K562 (cell line): ENCODE measurements around the gene EYA2. TPM values are rescaled to one million over a fixed set of nuclear protein-coding genes. Genes with fewer than 3 reads are reported as not detected.
A peak's percentile ranks its signal among the peaks of the same experiment; 100 is the strongest.

Experiments
- ATAC-seq: fragments of 200-7000 bp; cut with Tn5 transposase; 3 replicates; pipeline ENCODE4 v1.9.1; 2020; ENCODE audit warnings: moderate library complexity
- BruUV-seq: library from RNA; stranded (reverse); fragments of 400-500 nt; replicated peaks from 2 replicates; lab custom pipeline; 2021; lab: Mats Ljungman, UMichigan
- CTCF ChIA-PET: fragments of 300-600 bp; formaldehyde crosslinking; extraction: SDS; loops from one replicate; lab custom pipeline; 2021; ENCODE audit warnings: low intra/inter-chr PET ratio; lab: Yijun Ruan, JAX
- POLR2A ChIA-PET: fragments of 300-600, 350-650 bp; sonication (Branson Sonifier 250); formaldehyde crosslinking; extraction: SDS; loops from one replicate; lab custom pipeline; 2021; ENCODE audit warnings: antibody characterized with exemption, inconsistent platforms; lab: Yijun Ruan, JAX
- DNase-seq, 4 experiments: peaks; one replicate each; pipeline versions ENCODE4 v3.0.0 to v3.0.0-alpha.2; 2011 to 2018; ENCODE audit warnings: low spot score in 3 of 4, mixed read lengths in 3 of 4; ENCODE audit errors: extremely low read depth in 1 of 4
- FAIRE-seq: peaks from 2 replicates; lab custom pipeline; 2011; peaks lifted over from hg19 to GRCh38; lab: Jason Lieb, UNC
- H2AFZ ChIP-seq: 2 replicates; pipeline ENCODE4 v1.6.0; 2011; ENCODE audit warnings: low read depth, low read length, control low read depth, inconsistent platforms
- H3K27ac ChIP-seq: fragments of 200-600 bp; 3 replicates; pipeline ENCODE4 v1.8.0; 2011; ENCODE audit warnings: low read depth, mild to moderate bottlenecking, control low read depth, inconsistent platforms, low read length, moderate library complexity, mixed read lengths; ENCODE audit errors: extremely low read depth
- H3K27me3 ChIP-seq, 2 experiments: fragments of 300-600 bp in 1 of 2; 2 replicates in 1 of 2; 3 replicates in 1 of 2; pipeline versions ENCODE4 v1.6.0 to v1.8.0; 2011; ENCODE audit warnings: inconsistent platforms in 2 of 2, low read length in 2 of 2, mild to moderate bottlenecking in 1 of 2, mixed read lengths in 1 of 2, moderate library complexity in 1 of 2; ENCODE audit not compliant: control insufficient read depth in 2 of 2, insufficient read depth in 2 of 2
- H3K36me3 ChIP-seq: fragments of 300-600 bp; 3 replicates; pipeline ENCODE4 v1.8.0; 2011; ENCODE audit warnings: mild to moderate bottlenecking, low read length, inconsistent platforms; ENCODE audit not compliant: control insufficient read depth, insufficient read depth
- H3K4me1 ChIP-seq, 2 experiments: fragments of 200-600 bp in 1 of 2; replicated peaks in 1 of 2; 2 replicates in 1 of 2; 3 replicates in 1 of 2; pipeline versions ENCODE4 v1.5.1 to v1.8.0; 2011; ENCODE audit warnings: inconsistent platforms in 2 of 2, low read length in 2 of 2, mild to moderate bottlenecking in 1 of 2, mixed read lengths in 1 of 2, moderate library complexity in 1 of 2; ENCODE audit not compliant: control insufficient read depth in 2 of 2, insufficient read depth in 2 of 2
- H3K4me2 ChIP-seq: 2 replicates; pipeline ENCODE4 v1.6.1; 2011; ENCODE audit warnings: low read length, control low read depth, inconsistent platforms, mixed read lengths; ENCODE audit not compliant: insufficient read depth
- H3K4me3 ChIP-seq: fragments of 200-600 bp; sonication (generic), shearing (Covaris generic); 2 replicates; pipeline ENCODE4 v1.5.1; 2016; ENCODE audit warnings: control low read depth, inconsistent platforms
- H3K79me2 ChIP-seq: fragments of 200-600 bp; 3 replicates; pipeline ENCODE4 v1.8.0; 2011; ENCODE audit warnings: low read length, inconsistent platforms; ENCODE audit not compliant: control insufficient read depth, insufficient read depth
- H3K9ac ChIP-seq, 2 experiments: 2 replicates each; pipeline versions ENCODE4 v1.6.0 to v1.6.1; 2011; ENCODE audit warnings: low read depth in 2 of 2, low read length in 2 of 2, control low read depth in 1 of 2, inconsistent platforms in 1 of 2, mild to moderate bottlenecking in 1 of 2, mixed read lengths in 1 of 2; ENCODE audit not compliant: insufficient read depth in 1 of 2
- H3K9me1 ChIP-seq: one replicate; pipeline ENCODE4 v1.6.0; 2011; ENCODE audit warnings: inconsistent platforms, mild to moderate bottlenecking, low read length, moderate library complexity; ENCODE audit not compliant: control insufficient read depth, insufficient read depth
- H3K9me3 ChIP-seq: replicated peaks from 2 replicates; pipeline ENCODE4 v1.5.1; 2011; ENCODE audit warnings: low read depth, low read length, inconsistent platforms; ENCODE audit not compliant: control insufficient read depth, insufficient read depth
- H4K20me1 ChIP-seq: replicated peaks from 2 replicates; pipeline ENCODE4 v1.6.1; 2011; ENCODE audit warnings: low read length, inconsistent platforms, mixed read lengths; ENCODE audit not compliant: control insufficient read depth, insufficient read depth
- CHAMP1 ChIP-seq: fragments of 450-650 bp; IDR thresholded peaks from 2 replicates; pipeline ENCODE4 v1.6.1; 2016; ENCODE audit warnings: mild to moderate bottlenecking
- EP300 ChIP-seq: IDR thresholded peaks from 2 replicates; pipeline ENCODE4 v1.6.1; 2012; ENCODE audit warnings: low read length, improper control_type of control experiment
- GTF2B ChIP-seq: IDR thresholded peaks from 2 replicates; pipeline ENCODE4 v1.6.1; 2011; ENCODE audit not compliant: insufficient read length; ENCODE audit errors: extremely low read depth
- KLF16 ChIP-seq: IDR thresholded peaks from 2 replicates; pipeline ENCODE4 v1.6.1; 2016; ENCODE audit warnings: antibody characterized with exemption
- MLLT1 ChIP-seq, 2 experiments: fragments of 450-650 bp; IDR thresholded peaks; 2 replicates each; pipeline ENCODE4 v1.6.1; 2016
- NFE2 ChIP-seq: IDR thresholded peaks from 2 replicates; pipeline ENCODE4 v1.6.1; 2014; ENCODE audit warnings: antibody characterized with exemption, low read depth
- NR0B1 ChIP-seq: fragments of 450-650 bp; IDR thresholded peaks from one replicate; pipeline ENCODE4 v1.6.1; 2018; ENCODE audit warnings: mild to moderate bottlenecking, moderate library complexity; ENCODE audit not compliant: partially characterized antibody
- PHB2 ChIP-seq: fragments of 450-650 bp; IDR thresholded peaks from 2 replicates; pipeline ENCODE4 v1.6.1; 2017; ENCODE audit warnings: low read depth
- PML ChIP-seq: IDR thresholded peaks from 2 replicates; pipeline ENCODE4 v1.6.1; 2012; ENCODE audit warnings: low read length, inconsistent platforms
- POLR3G ChIP-seq: IDR thresholded peaks from 2 replicates; pipeline ENCODE4 v1.6.1; 2011; ENCODE audit not compliant: insufficient read length, insufficient replicate concordance; ENCODE audit errors: extremely low read depth
- RAD21 ChIP-seq, 2 experiments: fragments of 250-450 bp in 1 of 2; fragments of 450-650 bp in 1 of 2; sonication (Bioruptor Pico) in 1 of 2; formaldehyde crosslinking in 1 of 2; IDR thresholded peaks in 1 of 2; conservative IDR thresholded peaks in 1 of 2; 2 replicates each; pipeline versions ENCODE4 v1.4.0 to v1.8.0; 2020 to 2022; ENCODE audit warnings: mild to moderate bottlenecking in 2 of 2, moderate library complexity in 1 of 2
- TCF3 ChIP-seq: sonication (generic); formaldehyde crosslinking; IDR thresholded peaks from 2 replicates; pipeline ENCODE4 v1.4.0; 2020; ENCODE audit warnings: mild to moderate bottlenecking, missing genetic modification reagents
- ZNF395 ChIP-seq: fragments of 200-800 bp; sonication (Bioruptor generic); IDR thresholded peaks from 2 replicates; pipeline ENCODE4 v1.6.1; 2017; ENCODE audit warnings: missing genetic modification characterization, missing compliant biosample characterization
- WGBS: fragments of 100-300 bp; shearing (Covaris generic); methylation state at CpG from one replicate; pipeline ENCODE4 v1.1.6; 2016; ENCODE audit warnings: low coverage, mixed read lengths; ENCODE audit not compliant: insufficient coverage; ENCODE audit errors: missing lambda C conversion rate; 5-methylcytosine and 5-hydroxymethylcytosine counted together
- in situ Hi-C: fragments of 300-500 bp; cut with MboI; formaldehyde crosslinking; loops from 4 replicates; pipeline ENCODE4 v1.15.0; 2018; ENCODE audit warnings: inconsistent platforms, mixed read lengths
- intact Hi-C: fragments of 100-400 bp; cut with micrococcal nuclease; formaldehyde crosslinking; loops from 2 replicates; pipeline ENCODE4 v1.14.2; 2022
- polyA plus RNA-seq, 8 experiments: library from polyadenylated mRNA; depleted of rRNA in 4 of 8; stranded (reverse) in 5 of 8; unstranded in 3 of 8; fragments of >200 nt; fragmentation: Nextera tagmentation in 2 of 8; fragmentation: Illumina TruSeq in 1 of 8; extraction: Ambion mirVana in 2 of 8; extraction: Trizol in 1 of 8; gene quantifications; 2 replicates each; pipeline versions ENCODE4 v1.2.1 to v1.2.3, GENCODE V29; 2011 to 2014; ENCODE audit warnings: inconsistent platforms in 1 of 8, missing spikeins in 1 of 8
- total RNA-seq, 7 experiments: library from RNA; depleted of rRNA in 6 of 7; stranded (reverse); fragments of >200 nt in 6 of 7; fragmentation: Illumina TruSeq in 2 of 7; extraction: Trizol in 2 of 7; gene quantifications; 2 replicates each; pipeline versions ENCODE4 v1.2.1 to v1.2.3, GENCODE V29; 2011 to 2021; ENCODE audit warnings: low replicate concordance in 1 of 7

EYA2 gene
- total and polyA plus RNA-seq, 9 of the 15 experiments (the other 6 are each of a cell fraction or from before 2014, with no cell fraction given), result 0.03 TPM; not detected in 8

- peak in 1 of 2 experiments; percentile 96; a peak in 2 of 4 replicates for TF ChIP-seq MLLT1 (IDR thresholded peaks at IDR 0.05)
These were observed 146.8 kb downstream of the EYA2 start (continued) for GRCh38 chr20:47041396-47041899.

- H3K9me3 ChIP-seq, result no peaks in the 10 kb centered on the region; the same call in 1 of the 2 replicates
- FAIRE-seq (peak; percentile 42), DNase-seq (peak; percentile 48 to 61 (median 56)), ATAC-seq (peak; percentile 60)
- ChIA-PET CTCF (no interaction called here), POLR2A (no interaction called here)
- H3K9ac ChIP-seq, result no peak overlapping the region
- H3K9me1 ChIP-seq, result no peaks in the 10 kb centered on the region
- in situ Hi-C loops (no loop called here), intact Hi-C loops (no loop called here)
- WGBS, result 3% methylated on average over 6 of the region's 6 CpGs
- H3K4me2 ChIP-seq, result no peak overlapping the region
- no peaks in the 10 kb centered on the region for H4K20me1 ChIP-seq
- no peak overlapping the region for H3K27ac ChIP-seq
- H3K79me2 ChIP-seq, result no peaks in the 10 kb centered on the region
- H3K27me3 ChIP-seq, result peaks cover 3 to 14% of the 10 kb centered on the region in 2 experiments; a peak in 2 of 5 replicates
- no peaks in the 10 kb centered on the region for H3K36me3 ChIP-seq
- no peak overlapping the region for H2AFZ ChIP-seq
- BruUV-seq, result no TSS peak
- H3K4me1 ChIP-seq, result peaks cover 2 to 16% of the 10 kb centered on the region in 2 experiments; a peak in 4 of 5 replicates
- no peak overlapping the region for H3K4me3 ChIP-seq
- no peak for TF ChIP-seq NR0B1
- TF ChIP-seq PML, result peak; percentile 61; the same call in 1 of the 2 replicates
- no peak for TF ChIP-seq CHAMP1
- TF ChIP-seq RAD21 (CRISPR knock-in tag; conservative IDR thresholded peaks at IDR 0.05 in 1 of 2, IDR thresholded peaks at IDR 0.05 in 1 of 2), result no peak
- TF ChIP-seq PHB2, result 0 out of 2 replicates have a peak, but pooled peaks have one; percentile 50
- TF ChIP-seq ZNF395 (CRISPR knock-in tag), result no peak
- TF ChIP-seq GTF2B, result no peak
- peak; percentile 77 for TF ChIP-seq KLF16
- TF ChIP-seq NFE2, result no peak
- peak; percentile 79 for TF ChIP-seq TCF3 (CRISPR knock-in tag)
- peak; percentile 50; the same call in 1 of the 2 replicates for TF ChIP-seq EP300
- TF ChIP-seq POLR3G, result no peak
These were observed 147.8 kb downstream of the EYA2 start for GRCh38 chr20:47042464-47042863.
